Measurements from ENCODE around the gene NR3C1.

NR3C1 gene

DNA sequence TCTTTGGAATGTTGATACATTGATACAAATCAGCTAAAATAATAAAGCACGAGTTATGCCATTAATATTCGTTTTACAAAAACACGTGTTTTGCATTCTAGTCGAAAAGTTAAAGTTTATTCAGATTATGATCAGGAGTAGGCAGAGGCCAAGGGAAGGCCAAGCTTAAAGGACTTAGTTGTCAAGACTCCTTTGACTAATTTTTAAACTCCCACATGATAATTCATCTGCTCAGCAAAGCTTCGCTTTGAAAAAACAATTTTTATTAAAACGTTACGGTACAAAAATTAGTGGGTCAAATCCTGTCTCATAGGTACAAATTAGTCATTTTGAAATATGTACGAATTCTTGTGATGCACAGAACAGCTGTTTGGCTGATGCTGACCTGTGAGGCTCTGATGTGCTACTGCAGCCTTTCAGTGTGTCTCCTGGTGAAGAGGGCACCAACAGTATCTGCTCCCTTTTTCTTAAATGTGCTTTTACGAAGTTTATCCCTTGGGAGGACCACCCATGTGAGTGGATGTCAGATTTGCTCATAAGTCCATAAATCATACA lies 23.0 kb upstream of the NR3C1 start:
- no peak for DNase-seq (ENCODE audit: low read depth in 3 of 3)

DNA sequence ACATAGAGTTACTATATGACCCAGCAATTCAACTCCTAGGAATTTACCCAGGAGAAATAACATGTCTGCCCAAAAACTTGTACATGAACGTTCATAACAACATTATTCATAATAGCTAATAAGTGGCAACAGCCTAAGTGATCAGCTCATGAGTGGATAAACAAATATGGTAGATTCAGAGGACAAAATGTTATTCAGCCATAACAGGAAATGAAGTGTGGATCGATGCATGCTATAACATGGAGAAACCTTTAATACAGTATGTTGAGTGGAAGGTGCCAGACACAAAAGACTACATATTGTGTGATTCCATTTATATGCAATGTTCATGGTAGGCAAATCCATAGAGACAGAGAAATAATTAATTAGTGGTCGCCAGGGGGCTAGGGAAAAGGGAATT lies 22.3 kb upstream of the NR3C1 start:
- DNase-seq (ENCODE audit: low read depth in 3 of 3) = no peak

DNA sequence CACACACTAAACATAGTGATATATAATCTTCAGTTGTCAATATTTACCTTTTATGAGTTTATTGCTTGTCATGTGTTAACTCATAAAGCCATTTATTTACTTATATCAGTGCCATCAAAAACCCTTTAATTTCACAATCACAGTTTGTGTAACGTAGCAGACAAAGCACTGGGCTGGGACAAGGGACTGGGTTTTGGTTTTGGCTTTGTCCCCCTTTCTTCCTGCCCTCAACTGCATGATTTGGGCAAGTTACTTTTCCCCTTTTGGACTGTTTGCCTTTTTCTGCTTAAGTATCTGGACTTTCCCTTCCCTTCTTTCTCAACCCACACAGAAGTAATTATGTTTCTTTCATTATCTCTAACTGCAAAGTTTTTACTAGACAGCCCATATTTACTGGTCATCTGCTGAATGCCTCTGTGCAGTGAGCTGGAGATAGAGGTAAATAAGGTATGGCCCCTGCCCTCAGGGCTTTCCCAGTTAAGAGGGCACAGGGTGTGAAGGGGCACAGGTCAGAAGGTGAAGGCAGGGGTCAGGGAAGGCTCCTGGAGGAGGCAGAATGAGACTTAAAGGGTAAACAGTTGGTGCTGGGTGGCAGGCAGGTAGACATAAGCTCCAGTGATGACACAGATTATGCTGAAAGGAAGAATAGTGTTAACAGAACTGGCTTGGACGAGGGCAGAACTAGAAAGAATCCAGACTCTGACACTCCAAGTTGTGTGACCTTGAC lies 14.8 kb upstream of the NR3C1 start:
- no peak for DNase-seq (ENCODE audit: low read depth in 3 of 3)

DNA sequence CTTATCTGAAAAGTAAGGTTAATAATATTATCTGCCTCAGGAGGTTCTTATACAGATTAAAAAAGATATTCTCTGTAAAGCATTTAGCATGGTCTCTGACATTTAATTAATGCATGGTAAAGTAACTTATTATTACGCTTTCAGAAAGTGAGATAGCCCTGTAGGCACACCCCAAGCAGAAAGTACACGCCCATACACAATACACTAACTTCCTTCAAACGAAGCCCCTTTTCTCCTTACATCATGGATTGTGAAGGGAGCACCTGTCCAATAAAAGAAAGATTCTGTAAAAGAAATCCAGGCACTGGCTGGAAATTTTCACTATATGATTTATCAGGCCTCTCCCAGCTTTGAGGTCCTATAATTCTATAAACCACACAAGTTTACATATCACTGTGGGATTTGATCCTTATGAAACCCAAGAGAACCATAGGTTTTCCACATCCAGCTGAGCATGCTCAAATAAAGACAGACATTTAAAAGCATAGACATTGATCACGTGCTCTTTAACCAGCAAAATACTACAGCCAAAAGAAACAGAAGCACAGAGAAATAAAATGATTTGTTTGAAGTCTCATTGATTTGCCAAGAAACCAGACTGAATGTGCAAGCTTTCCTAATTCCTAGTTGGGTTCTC lies 14.1 kb upstream of the NR3C1 start:
- DNase-seq (ENCODE audit: low read depth in 3 of 3) = no peak

DNA sequence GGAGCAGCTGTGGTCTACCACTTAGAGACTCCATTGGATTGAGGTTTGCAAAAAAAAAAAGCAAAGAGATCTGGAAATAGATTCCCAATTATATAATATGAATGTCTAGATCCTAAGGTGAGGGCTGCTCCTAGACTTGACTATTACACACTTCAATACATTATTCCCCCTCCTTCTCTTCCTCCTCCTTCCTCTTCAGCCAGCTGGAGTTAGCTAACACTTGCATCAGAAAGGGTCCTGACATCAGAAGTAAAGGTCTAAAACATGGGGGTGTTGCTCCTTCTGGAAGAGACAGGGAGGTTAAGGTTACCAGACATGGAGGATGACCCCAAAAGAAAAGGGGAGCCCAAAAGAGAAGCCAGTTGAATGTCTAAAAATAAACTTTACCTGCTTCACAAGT lies 12.9 kb upstream of the NR3C1 start:
- no peak for DNase-seq (ENCODE audit: low read depth in 3 of 3)

DNA sequence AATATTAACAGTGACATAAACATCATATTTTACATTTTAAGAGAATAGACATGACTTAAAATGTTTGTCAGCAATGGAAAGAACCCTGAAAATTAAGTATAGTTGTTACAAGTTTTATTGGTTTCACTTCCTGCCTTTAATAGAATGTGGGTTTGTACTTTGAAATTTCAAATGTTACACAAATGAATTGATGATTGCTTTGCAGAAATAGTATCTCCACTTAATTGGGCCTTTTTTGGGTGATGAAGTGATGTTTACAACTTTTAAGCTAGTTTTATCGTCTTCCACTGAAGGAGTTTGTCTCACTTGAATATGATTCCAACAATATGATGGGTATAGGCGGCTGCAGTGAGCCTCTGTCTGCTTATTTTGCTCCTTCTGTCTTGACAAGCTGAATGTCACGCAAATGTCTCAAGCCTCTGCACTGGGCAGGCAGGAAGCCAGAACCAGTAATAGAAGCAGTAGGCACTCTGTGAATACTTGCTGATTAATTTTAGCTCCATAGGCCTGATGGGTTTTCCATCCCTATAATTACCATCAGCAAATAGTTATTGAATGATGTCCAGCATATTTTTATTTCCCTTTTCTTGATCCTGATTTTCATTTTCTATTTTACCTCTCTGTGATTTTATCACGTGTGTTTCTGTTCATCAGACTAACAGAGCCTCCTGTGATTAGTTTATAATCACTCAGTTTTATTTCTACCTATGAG lies 10.6 kb upstream of the NR3C1 start:
- no peak for DNase-seq (ENCODE audit: low read depth in 3 of 3)

DNA sequence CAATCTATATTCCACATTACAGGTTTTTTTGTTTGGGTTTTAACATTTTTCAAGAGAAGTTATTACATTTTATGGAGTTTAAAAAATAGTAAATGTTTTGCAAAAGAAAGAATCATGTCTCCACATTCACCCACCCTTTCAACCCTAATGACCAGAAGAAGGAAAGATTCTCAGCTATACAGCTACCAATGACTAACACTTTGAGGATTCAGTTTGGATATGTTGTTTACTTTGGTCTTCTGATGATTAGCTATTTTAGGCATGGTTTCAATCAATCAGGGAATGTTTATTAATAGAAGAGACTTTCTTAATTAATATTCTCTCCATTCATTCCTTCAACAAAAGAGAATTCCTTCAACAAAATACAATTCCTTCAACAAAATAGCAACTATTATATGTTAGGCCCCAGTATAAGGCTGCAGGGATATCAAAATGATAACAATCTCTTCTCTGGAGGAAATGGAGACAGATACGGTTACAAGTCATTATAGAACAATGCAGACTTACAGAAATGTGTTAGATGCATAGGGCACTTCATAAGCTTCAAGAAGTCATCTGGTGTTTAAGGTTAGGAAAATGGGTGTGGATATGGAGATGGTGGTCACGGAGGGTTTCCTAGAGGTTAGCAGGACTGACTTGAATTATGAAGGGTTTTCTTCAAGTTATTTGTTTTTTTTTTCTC lies 9.3 kb upstream of the NR3C1 start:
- no peak for DNase-seq (ENCODE audit: low read depth in 3 of 3)

DNA sequence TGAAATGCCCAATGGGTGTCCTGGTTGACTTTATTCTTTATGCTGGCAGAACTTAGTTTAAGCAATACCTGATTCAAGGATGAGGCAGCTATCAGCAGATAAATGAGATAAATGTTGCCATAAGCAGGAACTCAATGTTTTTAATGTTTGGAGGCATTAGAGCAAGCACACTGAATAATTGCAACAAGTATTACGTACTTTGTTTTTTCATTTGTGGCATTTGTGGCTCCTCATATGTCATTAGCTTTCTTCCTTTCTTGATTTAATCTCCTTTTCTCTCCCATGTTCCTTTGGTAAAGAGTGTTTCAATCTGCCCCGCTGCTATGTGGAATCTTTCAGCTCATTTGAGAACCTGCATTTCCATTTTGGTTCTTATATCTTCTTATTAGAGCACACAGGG lies 6.4 kb upstream of the NR3C1 start:
- no peak for DNase-seq (ENCODE audit: low read depth in 3 of 3)

DNA sequence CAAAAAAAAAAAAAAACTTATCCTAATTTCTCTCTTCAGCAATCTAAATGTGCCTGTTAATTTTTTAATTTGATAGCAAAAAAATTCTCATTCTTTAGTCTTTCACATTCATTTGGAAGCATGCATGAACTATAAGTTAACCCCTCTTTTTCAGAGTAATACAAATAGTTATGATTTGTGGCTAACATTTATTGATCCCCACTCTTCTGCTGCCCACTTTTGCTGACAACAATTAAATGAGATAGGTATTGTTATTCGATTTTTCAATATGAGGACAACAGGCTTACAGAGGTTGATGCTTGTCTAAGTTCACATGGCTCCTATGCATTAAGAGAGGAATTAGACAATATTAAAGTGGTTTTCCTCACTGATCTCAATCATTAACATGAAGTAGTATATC lies 2.9 kb upstream of the NR3C1 start:
- DNase-seq (ENCODE audit: low read depth in 3 of 3) = no peak

DNA sequence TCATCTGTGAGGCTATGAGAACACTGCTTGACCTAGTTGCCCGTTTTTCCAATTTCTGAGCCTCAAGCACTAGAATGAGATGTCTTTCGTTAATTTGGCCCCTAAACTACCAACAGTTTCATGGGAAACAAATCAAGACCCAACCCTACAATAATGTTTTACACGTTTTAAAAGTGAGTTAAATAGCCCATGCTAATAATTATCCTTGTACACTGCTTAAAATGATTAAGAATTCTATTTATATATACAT lies 2.3 kb upstream of the NR3C1 start:
- DNase-seq (ENCODE audit: low read depth in 3 of 3) = no peak

DNA sequence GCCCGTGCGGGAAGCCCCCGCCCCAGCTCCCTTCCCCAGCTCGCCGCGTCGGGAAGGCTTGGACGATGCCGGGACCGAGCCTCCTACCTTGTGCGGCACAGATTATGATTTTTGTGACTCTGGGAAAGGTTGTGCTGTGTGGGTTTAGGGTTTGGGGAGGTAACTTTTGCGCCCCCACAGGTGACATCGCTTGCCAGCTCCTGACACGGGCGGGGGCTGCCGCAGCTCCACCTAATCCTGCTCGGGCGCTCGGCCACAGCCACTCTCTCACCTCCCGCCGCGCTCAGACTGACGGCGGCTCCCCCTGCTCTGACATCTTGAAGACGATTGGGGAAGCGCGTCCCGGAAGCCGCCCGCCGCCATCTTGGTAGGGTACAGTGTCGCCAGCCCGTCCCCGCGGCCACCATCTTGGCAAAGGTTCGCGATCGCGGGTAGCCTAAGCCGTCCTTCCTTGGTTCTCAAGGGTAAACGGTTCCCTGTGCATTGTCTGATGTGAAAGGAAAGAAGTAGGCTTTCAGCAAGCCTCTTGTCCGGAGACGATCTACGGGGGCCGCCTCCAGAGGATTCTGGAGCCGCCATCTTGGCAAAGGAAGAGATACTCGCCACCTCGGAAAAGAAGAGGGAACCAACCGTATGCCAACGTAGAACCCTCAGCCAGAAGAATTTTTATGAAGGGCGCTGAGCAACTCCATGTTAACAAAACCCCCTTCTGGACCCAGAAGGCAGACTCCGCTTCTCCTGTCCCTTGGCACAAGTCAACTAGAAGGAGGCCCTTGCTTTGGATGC lies 1.8 kb upstream of the NR3C1 start:
- peak; percentile 75 to 81 (median 78) for DNase-seq (ENCODE audit: low read depth in 3 of 3)

DNA sequence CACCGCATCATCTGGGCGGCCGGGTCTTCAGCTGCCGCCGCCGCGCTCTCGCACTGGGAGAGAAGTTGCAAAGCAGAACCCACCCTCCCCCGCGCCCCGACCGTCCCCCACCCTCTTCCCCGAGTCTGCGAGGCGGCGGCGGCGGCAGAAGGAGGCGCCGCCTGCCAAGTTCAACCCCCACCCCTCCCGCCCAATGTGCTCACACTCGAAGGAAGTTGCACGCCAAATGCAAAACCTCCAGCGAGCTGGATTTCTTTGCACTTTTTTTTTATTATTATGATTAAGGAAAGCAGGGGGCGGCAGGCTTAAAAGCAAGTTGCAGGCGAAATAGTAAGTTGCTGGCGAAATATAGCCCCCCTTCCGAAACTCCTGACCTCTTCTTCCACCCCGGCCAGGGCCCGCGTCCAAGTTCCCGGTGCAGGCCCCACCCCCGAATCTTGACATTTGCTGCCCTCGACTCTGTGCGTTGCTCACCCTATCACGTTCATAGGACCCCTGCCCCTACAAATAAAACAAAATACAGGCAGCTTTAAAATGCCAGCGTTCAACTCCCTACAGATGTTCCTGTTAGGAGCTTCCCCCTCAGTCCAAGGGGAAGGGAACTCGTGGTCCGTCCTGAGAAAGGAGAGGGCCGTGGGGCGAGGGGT lies 1.1 kb upstream of the NR3C1 start:
- peak in 2 of 3 donors; percentile 48 to 53 for DNase-seq (ENCODE audit: low read depth in 3 of 3)

DNA sequence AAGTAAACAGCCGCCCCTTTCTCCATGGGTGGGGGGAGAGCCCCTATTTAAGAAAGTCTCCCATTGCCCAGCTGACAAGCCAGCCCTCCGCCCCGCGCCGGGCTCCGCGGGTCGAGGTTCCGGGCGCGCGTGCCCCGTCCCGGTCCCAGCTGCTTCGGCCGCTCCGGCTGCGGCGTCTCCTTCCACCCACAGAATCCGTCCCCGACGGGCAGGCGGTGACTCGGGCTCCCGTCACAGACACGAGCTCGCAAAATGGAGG lies 223 bp downstream of the NR3C1 start:
- DNase-seq (ENCODE audit: low read depth in 3 of 3) = no peak

DNA sequence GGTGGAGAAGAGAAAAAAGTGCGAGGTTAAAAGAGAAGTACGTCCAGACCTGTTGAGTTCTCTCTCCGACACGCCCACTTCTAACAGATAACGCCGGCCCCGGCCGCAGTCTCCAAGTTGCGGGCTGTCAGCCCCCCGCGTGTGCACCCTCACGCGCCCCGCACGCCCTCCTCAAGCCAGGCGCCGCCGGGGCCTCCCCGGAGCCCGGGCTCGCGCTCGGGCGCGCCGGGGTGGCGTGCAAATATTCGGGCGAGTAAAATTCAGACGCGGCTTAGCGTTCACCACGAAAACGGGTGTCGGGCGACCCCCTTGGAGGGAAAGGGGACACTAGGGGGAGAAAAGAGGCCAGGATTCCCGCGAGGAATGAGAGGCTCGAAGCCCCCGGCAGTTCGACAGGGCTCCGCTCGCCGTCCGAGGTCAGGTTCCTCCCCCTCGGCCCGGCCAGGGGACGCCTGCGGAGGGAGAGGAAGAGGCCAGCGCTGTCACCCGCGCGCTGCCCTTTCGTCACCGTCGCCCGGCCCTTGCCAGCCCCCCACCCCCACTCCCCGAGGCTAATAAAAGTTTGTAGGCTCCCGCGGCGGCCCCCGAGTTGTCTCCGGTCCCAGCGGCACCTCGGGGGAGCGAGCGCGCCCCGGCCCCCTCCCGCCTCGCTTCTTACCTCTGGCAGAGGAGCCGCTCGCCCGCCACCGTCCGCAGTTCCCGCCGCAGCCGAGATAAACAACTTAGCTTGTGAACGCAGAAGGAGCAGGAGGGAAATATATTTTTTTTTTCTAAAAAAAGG lies 743 bp downstream of the NR3C1 start:
- peak in 1 of 3 donors; percentile 30 for DNase-seq (ENCODE audit: low read depth in 3 of 3)

DNA sequence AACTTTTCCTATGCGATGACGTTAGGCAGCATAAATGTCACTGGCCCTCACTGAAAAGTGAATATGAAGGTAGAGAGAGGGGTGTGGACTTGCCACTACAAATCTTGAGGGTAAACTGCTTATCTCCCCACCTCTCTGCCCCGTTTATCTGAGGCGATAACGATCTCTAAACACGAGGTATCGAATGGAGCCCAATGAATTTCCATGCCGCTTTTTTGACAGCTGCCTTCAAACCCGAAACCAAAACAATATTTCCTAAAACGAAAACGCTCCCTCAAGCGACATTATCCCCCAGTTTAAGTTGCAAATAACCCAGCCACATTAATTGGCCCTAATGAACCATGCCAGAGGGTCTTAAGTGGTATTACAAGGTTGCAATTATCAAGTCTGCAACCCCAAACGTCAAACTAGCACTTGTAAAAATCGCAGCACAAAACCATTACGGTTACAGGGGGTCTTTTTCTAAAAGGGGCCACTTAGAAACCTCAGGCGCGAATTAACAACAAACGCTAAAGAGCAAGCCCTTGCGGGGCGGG lies 1.4 kb downstream of the NR3C1 start:
- no peak for DNase-seq (ENCODE audit: low read depth in 3 of 3)

DNA sequence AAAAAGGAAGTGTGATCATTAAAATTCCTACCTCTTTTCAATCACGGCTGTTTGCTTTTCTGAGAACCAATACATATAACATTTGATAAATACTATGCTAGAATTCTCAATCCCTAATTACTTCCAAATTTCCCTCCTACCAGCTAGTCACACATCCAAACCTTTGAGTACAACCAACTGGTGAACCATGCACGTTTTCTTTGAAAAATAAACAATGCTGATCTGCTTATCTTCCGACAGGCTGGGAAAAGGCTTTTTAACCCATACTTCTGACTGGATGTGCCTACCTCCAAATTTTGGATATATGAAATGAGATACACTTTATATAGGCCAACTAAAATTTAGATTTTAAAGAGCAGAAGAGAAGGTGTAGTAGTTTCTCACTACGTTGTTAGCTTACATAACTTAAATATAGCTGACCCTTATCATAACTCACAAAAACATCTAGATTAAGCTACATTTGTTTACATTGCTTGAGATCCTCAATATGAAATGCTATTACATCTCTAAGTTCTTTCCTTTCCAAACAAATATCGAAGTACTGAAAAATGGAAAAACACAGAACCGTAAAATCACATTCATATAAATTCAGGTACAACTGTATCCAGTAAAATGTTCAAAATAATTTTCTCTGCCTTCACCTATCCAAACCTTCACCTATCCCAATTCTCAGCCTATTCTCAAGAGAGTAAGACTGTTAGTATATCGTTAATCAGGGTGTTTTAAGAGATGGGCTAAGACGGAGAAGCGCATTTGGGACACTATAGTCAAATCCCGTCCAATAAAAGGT lies 2.1 kb downstream of the NR3C1 start:
- DNase-seq (ENCODE audit: low read depth in 3 of 3) = no peak

DNA sequence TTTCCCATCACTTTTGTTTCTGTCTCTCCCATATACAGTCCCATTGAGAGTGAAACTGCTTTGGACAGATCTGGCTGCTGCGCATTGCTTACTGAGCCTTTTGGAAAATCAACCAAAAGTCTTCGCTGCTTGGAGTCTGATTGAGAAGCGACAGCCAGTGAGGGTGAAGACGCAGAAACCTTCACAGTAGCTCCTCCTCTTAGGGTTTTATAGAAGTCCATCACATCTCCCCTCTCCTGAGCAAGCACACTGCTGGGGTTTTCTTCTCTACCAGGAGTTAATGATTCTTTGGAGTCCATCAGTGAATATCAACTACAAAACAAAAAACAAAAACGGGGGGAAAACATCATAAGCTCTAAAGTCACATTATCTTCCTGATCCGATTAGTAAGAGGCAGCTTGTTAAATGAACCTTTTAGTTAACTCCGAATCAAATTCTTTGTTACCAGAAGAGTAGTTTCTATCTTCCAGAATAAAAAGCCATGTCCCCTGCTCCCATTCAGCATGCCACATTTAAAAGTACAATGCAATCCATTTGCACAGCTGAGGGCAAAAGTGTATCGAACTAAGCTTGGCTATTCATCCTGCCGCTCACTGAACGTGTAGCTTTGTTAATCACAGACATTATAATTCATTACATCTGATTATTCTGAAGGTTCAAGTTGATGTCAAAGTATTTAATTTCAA lies 2.8 kb downstream of the NR3C1 start:
- no peak for DNase-seq (ENCODE audit: low read depth in 3 of 3)

DNA sequence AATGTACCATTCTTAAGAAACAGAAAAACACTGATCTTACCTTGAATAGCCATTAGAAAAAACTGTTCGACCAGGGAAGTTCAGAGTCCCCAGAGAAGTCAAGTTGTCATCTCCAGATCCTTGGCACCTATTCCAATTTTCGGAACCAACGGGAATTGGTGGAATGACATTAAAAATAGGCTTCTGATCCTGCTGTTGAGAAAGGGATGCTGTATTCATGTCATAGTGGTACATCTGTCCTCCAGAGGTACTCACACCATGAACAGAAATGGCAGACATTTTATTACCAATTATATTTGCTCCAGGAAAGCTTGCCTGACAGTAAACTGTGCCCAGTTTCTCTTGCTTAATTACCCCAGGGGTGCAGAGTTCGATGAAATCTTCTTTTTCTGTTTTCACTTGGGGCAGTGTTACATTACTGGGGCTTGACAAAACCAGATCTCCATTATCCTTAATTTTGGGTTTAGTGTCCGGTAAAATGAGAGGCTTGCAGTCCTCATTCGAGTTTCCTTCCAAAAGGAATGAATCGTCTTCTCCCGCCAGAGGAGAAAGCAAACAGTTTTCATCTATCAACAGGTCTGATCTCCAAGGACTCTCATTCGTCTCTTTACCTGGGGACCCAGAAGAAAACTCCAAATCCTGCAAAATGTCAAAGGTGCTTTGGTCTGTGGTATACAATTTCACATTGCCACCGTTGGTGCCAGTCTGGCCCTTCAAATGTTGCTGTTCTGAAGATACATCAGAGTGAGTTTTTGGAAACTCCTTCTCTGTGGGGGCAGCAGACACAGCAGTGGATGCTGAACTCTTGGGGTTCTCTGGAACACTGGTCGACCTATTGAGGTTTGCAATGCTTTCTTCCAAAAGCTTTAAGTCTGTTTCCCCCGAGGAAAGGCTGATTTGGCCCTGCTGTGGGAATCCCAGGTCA lies 3.6 kb downstream of the NR3C1 start:
- DNase-seq (ENCODE audit: low read depth in 3 of 3) = no peak
